Activated CD4-positive, alpha-beta T cell treated with anti-CD3 and anti-CD28 coated beads for 48 hours (primary cell): ENCODE data around the gene SDK1.
"Not testable (repeated sequence)": the region's sequence is repeated elsewhere in the genome, so short reads cannot be mapped to it uniquely, and the experiment has no call there.

Experiments
- DNase-seq: peaks from one replicate; pipeline ENCODE4 v3.0.0-alpha.2; 2020

The SDK1 gene

DNA sequence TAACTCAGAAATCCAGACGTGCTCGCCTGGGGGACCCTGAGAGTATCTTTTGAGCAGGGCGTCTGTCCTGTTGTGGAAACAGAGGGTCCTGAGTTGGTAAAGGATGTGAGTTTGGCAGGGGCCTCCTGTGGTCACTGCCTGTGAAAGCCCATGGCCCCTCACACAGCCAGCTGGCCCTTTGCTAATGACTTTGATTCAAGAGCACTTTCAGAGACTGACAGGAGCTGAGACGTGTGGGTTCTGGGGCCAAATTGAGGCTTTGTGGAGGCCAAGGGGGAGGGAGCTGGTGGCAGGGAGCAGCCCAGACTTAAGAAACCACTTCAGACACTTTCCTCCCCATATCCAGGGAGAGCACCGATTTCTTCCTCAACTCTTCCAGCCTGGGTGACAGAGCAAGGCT is 921.6 kb downstream of the SDK1 start:
- DNase-seq: no peak

GRCh38 chr7:4225361-4225771 is 924.3 kb downstream of the SDK1 start:
- DNase-seq: no peak

DNA sequence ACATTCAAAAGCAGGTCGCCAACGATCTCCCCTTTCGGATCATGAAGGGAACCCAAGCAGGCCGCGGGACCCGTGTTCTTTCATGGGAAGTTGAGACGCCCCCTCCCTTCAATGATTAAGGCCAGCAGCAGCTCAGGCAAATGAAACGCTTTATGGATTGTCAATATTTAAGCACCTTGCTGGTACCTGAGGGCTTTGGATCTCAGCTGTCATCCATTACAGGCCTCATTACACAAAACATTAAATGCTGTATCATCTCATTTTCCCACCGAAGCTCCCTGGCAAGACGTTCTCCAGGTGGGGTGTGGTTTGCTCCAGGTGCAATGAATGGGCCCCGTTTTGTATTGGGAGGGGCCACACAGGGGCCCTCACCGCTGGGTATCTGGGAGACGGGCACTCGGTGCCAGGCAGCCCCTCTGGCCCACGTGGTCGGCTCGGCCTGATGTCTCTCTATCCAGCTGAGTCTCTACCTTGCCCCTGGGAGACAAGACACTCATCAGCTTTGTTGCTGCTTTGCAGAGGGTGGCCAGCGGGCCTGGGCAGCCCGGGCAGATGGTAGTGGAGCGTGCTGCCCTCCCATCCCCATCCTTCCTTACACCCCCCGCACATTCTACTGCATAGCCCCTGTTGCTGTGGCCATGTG is 925.0 kb downstream of the SDK1 start:
- no peak for DNase-seq

DNA sequence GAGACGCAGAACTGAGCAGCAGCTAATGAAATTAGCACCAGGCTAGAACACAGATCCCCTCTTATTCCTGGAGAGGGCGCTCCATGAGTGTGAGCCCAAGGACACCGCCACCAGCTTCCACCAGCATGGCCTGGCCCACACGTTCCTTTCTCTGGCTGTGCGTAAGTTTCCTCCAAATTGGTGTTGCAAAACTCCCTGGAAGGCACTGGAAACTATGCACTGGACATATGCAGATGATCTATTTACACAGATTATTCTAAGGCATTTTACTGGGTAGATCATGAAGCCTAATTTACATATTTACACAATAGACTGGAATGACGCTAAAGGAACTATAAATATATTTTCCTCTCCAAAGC is 925.5 kb downstream of the SDK1 start:
- DNase-seq: no peak

- no peak for DNase-seq
Observed at GRCh38 chr7:4227105-4228010, 926.3 kb downstream of the SDK1 start.

- DNase-seq: no peak
Observed at GRCh38 chr7:4230352-4230751, 929.3 kb downstream of the SDK1 start.

DNA sequence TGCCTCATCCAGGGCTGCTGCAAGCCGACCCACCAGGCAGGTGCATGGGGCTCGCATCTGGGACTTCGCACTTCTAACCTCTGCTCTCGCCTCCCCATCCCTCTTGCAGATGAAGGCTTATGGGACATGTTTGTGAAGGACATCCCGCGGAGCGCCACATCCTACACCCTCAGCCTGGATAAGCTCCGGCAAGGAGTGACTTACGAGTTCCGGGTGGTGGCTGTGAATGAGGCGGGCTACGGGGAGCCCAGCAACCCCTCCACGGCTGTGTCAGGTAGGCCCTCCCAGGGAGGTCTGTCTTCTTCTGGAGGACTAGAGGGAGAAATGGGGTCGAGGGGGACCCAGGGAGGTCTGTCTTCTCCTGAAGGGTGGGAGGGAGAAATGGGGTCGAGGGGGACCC is 932.1 kb downstream of the SDK1 start:
- DNase-seq: no peak

GRCh38 chr7:4233621-4234497 is 932.8 kb downstream of the SDK1 start:
- no peak for DNase-seq

GRCh38 chr7:4234498-4234855 is 933.4 kb downstream of the SDK1 start:
- no peak for DNase-seq

GRCh38 chr7:4234886-4235285 is 933.8 kb downstream of the SDK1 start:
- DNase-seq: no peak

DNA sequence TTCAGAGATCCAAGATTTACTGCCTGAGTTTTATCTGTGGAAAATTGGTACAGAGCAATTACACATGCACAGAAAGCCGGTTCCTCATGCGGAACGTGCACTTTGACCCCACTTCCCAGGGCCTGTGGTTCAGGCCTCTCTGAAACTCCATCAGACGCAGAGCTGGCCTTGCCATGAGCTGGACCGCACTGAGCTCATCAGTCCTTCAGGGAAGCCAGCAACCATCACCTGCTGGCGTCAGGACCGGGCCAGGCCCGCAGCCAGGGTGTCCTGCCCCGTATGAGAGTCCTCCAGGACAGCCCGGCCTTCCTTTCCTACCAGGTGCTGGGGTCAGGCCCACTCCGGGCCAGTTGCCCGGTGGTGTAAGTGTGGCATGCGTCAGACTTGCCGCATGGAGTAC is 934.5 kb downstream of the SDK1 start:
- DNase-seq: no peak

DNA sequence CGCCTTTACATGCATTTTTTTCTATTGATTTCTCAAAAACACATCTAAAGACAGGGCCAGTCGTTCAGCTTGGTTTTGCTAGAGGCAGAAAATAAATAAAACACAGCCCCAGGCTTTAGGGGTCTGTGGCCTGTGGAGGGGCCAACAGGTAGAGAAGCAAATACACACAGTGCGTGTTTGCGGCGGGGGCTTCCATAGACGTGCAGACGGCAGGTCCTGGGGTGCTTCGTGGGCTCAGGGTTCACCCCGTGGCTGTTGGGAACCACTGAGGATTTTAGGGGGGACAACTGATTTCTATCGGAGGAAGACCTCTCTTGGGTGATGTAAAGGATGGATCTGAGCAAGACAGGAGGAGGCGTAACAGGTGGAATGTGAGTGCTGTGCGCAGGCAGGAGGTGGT is 935.3 kb downstream of the SDK1 start:
- no peak for DNase-seq

GRCh38 chr7:4236873-4237272 is 935.8 kb downstream of the SDK1 start:
- not testable (repeated sequence) for DNase-seq

DNA sequence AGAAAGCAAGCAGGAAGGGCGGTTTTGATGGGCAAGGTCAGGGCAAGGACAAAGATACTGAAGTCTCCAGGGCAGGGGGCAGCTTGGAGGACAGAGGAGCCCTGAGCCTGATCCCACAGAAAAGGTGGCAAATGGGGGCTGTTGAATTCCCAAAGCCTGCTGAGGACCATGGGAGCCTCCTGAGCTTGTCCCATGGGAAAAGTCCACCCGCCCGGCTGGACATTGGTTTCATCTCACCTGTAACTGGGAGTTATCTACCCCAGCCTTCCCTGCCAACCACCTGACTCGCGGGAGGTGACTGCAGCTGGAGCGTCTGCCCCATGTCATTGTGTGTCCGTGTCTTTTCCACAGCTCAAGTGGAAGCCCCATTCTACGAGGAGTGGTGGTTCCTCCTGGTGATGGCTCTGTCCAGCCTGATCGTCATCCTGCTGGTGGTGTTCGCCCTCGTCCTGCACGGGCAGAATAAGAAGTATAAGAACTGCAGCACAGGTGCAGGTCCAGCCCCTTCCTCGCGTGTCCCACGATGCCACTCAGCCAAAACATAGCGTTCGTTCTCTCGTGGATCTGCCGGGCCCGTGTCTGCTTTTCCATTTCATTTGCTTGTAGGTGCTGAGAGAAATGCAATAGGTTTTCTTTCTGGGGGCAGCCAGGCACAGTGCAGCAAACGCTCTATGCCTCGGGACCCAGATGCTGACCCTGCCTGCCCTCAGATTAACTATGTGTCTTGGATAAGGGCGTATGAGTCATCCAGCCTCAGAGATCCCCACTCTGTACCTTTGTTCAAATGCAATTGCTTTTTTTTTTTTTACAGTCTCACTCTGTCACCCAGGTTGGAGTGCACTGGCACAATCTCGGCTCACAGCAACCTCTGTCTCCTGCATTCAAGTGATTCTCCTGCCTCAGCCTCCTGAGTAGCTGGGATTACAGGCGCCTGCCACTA is 936.5 kb downstream of the SDK1 start:
- no peak for DNase-seq

- DNase-seq: no peak
Observed at GRCh38 chr7:4238861-4239260, 937.8 kb downstream of the SDK1 start.

DNA sequence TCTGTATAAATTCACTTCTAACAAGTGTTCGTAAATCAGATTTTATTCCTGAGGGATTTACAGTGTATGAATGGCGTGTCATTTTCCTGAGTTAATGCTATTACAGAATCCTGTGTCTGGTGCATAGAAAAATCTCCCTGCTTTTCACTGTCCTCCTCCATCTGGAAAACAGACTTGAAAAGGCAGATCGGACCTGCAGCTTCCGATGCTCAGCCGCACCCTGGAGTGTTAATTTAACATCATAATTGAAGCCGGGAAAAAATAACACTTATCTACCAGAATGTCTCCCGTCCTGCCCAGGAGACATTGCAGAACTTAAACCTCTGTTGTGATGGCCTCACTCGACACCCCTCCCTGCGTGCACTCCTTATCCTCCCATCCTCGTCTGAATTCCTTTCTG is 939.0 kb downstream of the SDK1 start:
- no peak for DNase-seq

DNA sequence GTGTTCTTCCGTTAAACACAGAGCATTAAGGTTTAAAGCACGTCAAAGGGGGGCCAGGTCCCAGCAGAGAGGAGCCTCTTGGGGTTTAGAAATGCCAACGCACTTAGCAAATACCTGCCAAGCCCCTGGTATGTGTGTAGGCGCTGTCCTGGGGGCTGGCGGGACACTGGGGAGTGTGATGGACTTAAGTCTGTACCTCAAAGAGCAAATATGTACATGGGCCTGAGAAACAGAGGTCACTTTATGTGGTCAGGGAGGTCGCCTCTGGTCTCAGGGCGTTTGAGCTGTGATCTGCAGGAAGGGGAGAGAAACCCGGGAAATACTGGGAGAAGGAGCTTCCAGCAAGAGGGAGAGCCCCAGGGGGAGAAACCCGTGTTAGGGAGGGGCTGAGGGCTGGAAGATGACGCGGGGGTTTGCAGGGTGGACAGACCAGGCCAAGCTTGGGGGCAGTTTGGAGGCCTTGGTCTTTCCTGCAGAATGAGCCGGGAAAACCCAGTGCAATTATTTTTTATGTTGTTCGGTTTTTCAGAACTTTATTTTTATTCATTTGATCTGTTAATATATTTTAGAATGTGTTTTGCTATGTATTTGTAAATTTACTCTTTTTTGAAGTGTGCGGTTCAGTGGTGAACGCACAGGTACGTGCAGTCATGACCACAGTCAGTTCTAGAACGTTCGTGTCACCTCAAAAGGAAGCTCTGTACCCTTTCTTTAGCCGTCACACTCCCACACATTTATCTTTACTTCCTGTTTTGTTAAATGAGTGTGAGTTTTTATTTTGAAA is 939.7 kb downstream of the SDK1 start:
- no peak for DNase-seq

- DNase-seq: no peak
Observed at GRCh38 chr7:4241304-4241612, 940.2 kb downstream of the SDK1 start.

- DNase-seq: no peak
Observed at GRCh38 chr7:4241791-4242190, 940.7 kb downstream of the SDK1 start.

- no peak for DNase-seq
Observed at GRCh38 chr7:4242706-4243105, 941.7 kb downstream of the SDK1 start.

- no peak for DNase-seq
Observed at GRCh38 chr7:4244041-4244440, 943.0 kb downstream of the SDK1 start.

GRCh38 chr7:4244635-4245034 is 943.6 kb downstream of the SDK1 start:
- no peak for DNase-seq
